Stimulated activated naive B cell treated with anti-CD40 and anti-IgM and Interleukin-4, amounts not matched to agents 10 μg/mL and 1 μg/mL and 100 μg/mL, for 72 hours (primary cell): ENCODE results near the gene WLS.
A peak's percentile ranks its signal among the peaks of the same experiment; 100 is the strongest.
"Not testable (repeated sequence)": the region's sequence is repeated elsewhere in the genome, so short reads cannot be mapped to it uniquely, and the experiment has no call there.

Experiments used
- ATAC-seq, 2 donors: fragments of 150-1000 bp; cut with Tn5 transposase; replicated peaks; 2 replicates each; pipeline ENCODE4 v1.10.0; 2021; ENCODE audit warnings: moderate library complexity in 1 of 2
- DNase-seq: peaks from one replicate; pipeline ENCODE4 v3.0.0; 2021
- H3K27ac Mint-ChIP-seq: one replicate; pipeline ENCODE4 v1.8.0; 2022; ENCODE audit warnings: mild to moderate bottlenecking, mixed read lengths
- H3K27me3 Mint-ChIP-seq, 2 donors: one replicate each; pipeline ENCODE4 v1.8.0; 2022; ENCODE audit warnings: mixed read lengths in 2 of 2
- H3K36me3 Mint-ChIP-seq, 2 donors: one replicate each; pipeline ENCODE4 v1.8.0; 2022; ENCODE audit warnings: mixed read lengths in 2 of 2, mild to moderate bottlenecking in 1 of 2
- H3K4me1 Mint-ChIP-seq, 2 donors: one replicate each; pipeline ENCODE4 v1.8.0; 2022; ENCODE audit warnings: mixed read lengths in 2 of 2, mild to moderate bottlenecking in 1 of 2
- H3K4me3 Mint-ChIP-seq, 2 donors: one replicate each; pipeline ENCODE4 v1.8.0; 2022; ENCODE audit warnings: mild to moderate bottlenecking in 2 of 2, mixed read lengths in 2 of 2, moderate library complexity in 1 of 2
- H3K9me3 Mint-ChIP-seq, 2 donors: one replicate each; pipeline ENCODE4 v1.8.0; 2022; ENCODE audit warnings: mixed read lengths in 2 of 2, mild to moderate bottlenecking in 1 of 2

Gene WLS

DNA sequence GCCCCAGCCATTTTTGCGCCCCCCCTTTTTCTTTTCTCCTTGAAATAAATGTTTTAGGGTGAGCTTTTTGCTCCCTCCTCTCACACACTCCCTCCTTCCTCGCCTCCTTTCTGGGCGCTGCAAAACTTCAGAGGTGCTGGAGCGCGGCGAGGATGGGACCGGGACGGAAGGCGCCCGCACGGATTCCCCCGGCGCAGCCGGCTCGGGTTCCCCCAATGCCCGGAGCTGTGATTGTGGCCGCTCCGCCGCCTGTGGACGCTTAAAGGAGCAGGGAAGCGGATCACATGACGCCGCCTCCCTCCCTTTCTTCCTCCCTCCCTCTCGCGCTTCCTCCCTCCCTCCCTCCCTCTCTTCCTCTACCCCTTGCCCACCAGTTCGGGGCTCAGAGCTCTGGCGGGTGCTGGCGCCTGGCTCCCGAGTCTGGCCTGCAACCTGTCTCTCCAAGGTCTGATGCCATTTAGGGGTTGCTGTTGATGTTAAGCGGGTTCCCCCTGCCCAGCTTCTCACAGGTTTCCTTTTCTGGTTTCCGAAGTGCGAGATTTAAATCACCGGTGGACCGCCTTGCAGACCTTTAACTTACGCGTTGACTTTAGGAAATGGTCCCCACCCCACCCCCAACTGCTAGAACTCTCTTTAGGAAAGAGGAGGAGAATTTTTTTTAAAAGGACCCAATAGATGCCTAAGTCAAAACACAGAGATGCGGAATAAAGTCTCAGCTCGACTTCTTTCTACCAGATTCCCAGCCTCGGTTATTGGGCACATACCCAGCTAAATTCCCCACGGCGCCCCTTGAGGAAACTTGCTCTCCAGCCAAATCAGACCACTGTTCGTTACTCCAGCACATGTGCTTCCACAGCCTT lies at the start of gene WLS:
Gene WLS (minus strand): TSS at position 235 of the 860 bp plus-strand sequence. CDS start 224 bp downstream, at position 11.
- peaks cover 50 to 77% of the 10 kb centered on the region in 2 donors for H3K27me3 Mint-ChIP-seq
- no peak for DNase-seq

DNA sequence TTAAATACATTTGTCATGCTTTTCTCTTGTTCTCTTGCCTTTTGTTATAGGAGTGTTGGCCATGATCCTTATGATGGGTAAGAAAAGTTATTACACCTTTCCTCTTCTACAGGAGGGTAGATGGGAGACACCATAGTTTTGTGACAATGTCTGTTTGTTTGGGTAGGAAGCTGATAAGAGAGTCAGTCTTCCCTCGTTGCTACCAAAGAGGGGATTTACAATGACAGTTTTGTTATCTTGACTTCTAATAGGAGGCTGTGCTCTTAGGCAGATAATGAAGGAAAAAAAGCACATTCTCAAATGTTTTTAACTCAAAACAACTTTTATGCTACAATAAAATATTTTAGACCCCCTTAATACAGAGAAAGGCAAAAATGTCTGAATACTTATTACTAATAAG lies 48.0 kb upstream of the WLS start:
- no peak for DNase-seq
- Mint-ChIP-seq H3K9me3 (peaks cover 0 to 3% of the 10 kb centered on the region in 2 donors), H3K36me3 (no peaks in the 10 kb centered on the region), H3K4me1 (no peaks in the 10 kb centered on the region), H3K4me3 (no peak overlapping the region), H3K27me3 (peaks cover 8 to 9% of the 10 kb centered on the region in 2 donors), H3K27ac (no peak overlapping the region)
- no peak for ATAC-seq

More for the DNA sequence above, at the start of gene WLS:
- Mint-ChIP-seq H3K27ac (no peak within 1 kb of the TSS), H3K4me3 (peak within 1 kb of the TSS; percentile 78 to 84), H3K9me3 (no peaks in the 10 kb centered on the region), H3K4me1 (peaks cover 18 to 24% of the 10 kb centered on the region in 2 donors), H3K36me3 (no peaks in the 10 kb centered on the region)
- ATAC-seq = peak; percentile 12 to 38

- H3K36me3 Mint-ChIP-seq = no peaks in the 10 kb centered on the region
- peaks cover 0 to 3% of the 10 kb centered on the region in 2 donors for H3K9me3 Mint-ChIP-seq
- DNase-seq = no peak
- H3K27me3 Mint-ChIP-seq = peaks cover 4 to 9% of the 10 kb centered on the region in 2 donors
- H3K4me3 Mint-ChIP-seq = no peak overlapping the region
- no peaks in the 10 kb centered on the region for H3K4me1 Mint-ChIP-seq
- no peak overlapping the region for H3K27ac Mint-ChIP-seq
- ATAC-seq = no peak
These were observed 47.5 kb upstream of the WLS start for GRCh38 chr1:68279846-68280245.

DNA sequence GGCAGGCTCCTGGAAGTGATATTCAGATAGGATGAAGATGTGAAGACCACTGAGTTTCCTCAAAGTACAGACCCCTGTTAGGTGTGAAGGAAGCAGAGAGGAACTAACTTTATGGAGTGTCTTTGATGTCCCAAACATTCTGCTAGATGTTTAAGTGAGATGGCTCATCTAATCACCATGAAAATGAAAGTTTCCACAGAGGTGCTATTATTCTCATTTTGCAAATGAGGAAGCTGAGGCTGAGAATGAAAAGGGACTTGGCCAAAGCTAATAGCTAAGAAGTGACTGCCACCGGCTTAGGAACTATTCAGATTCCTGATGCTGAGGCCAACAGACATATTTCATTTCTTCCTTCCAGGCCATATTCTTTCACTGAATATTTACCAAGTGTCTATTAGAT lies 45.9 kb upstream of the WLS start:
- Mint-ChIP-seq H3K4me1 (no peaks in the 10 kb centered on the region), H3K36me3 (no peaks in the 10 kb centered on the region), H3K27ac (no peak overlapping the region), H3K4me3 (no peak overlapping the region), H3K9me3 (peaks cover 0 to 3% of the 10 kb centered on the region in 2 donors), H3K27me3 (peaks cover 4 to 9% of the 10 kb centered on the region in 2 donors)
- ATAC-seq (no peak), DNase-seq (no peak)

DNA sequence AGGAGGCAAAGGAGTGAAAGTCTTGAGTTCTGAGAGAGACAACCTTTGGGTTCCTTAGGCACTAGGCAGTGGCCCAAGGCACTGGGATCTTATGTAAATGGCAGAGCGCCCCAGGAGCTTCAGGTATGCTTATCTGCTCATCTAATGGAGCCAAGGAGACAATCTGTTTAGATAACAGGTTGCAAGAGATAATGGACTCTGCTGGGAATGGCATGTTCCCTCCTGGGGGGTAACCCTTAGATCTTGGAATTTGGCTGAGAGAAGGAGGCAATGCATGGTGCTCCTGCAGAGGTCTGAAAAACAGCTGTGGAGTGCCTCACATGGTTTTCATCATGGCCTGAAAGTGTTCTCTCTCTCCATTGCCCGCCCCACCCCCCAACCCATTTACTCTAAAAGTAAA lies 44.1 kb upstream of the WLS start:
- ATAC-seq = no peak
- Mint-ChIP-seq H3K36me3 (no peaks in the 10 kb centered on the region), H3K27ac (no peak overlapping the region), H3K27me3 (no peaks in the 10 kb centered on the region), H3K4me1 (no peaks in the 10 kb centered on the region), H3K4me3 (no peak overlapping the region), H3K9me3 (no peaks in the 10 kb centered on the region)
- DNase-seq = no peak

DNA sequence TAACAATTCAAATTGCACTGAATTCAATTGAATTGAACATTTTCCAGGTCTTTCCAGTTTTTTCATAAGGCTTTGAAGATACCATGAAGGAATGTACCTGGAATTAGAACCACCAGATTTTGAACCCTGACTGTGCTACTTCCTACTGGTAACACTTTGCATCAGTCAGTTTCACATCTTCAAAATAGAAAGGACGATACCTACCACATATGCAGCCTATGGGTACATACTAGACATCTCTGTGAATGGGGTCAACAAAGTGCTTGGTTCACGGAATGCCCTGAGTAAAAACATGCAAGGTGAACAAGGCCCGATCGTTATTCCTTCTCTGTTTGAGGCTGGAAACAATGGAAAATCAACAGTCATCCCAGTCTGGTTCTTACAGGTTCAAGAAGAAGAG lies 41.2 kb upstream of the WLS start:
- no peaks in the 10 kb centered on the region for H3K27me3 Mint-ChIP-seq
- H3K36me3 Mint-ChIP-seq = no peaks in the 10 kb centered on the region
- no peaks in the 10 kb centered on the region for H3K9me3 Mint-ChIP-seq
- no peak overlapping the region for H3K4me3 Mint-ChIP-seq
- no peaks in the 10 kb centered on the region for H3K4me1 Mint-ChIP-seq
- H3K27ac Mint-ChIP-seq = no peak overlapping the region
- no peak for ATAC-seq
- no peak for DNase-seq

GRCh38 chr1:68271596-68271995 lies 39.3 kb upstream of the WLS start:
- Mint-ChIP-seq H3K4me3 (no peak overlapping the region), H3K27me3 (no peaks in the 10 kb centered on the region), H3K27ac (no peak overlapping the region), H3K9me3 (no peaks in the 10 kb centered on the region), H3K36me3 (no peaks in the 10 kb centered on the region), H3K4me1 (no peaks in the 10 kb centered on the region)
- DNase-seq (no peak), ATAC-seq (no peak)

DNA sequence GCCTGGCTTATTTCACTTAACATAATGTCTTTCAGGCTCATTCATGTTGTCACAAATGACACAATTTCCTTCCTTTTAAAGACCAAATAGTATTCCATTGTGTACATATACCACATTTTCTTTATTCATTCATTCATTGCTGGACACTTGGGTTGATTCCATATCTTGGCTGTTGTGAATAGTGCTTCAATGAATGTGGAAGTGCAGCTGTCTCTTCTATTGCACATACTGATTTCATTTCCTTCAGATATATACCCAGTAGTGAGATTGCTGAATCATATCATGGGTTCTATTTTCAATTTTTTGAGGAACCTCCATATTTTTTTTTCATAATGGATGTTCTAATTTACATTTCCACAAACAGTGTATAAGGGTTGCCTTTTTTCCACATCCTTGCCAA lies 38.6 kb upstream of the WLS start:
- Mint-ChIP-seq H3K9me3 (no peaks in the 10 kb centered on the region), H3K36me3 (no peaks in the 10 kb centered on the region), H3K4me3 (no peak overlapping the region), H3K27ac (no peak overlapping the region), H3K4me1 (no peaks in the 10 kb centered on the region), H3K27me3 (no peaks in the 10 kb centered on the region)
- no peak for ATAC-seq
- DNase-seq = no peak

- Mint-ChIP-seq H3K4me1 (no peaks in the 10 kb centered on the region), H3K27me3 (peaks cover 0 to 1% of the 10 kb centered on the region in 2 donors)
These were observed 37.5 kb upstream of the WLS start for GRCh38 chr1:68269637-68270430.

GRCh38 chr1:68268896-68269483 lies 36.7 kb upstream of the WLS start:
- Mint-ChIP-seq H3K4me3 (no peak overlapping the region), H3K4me1 (no peaks in the 10 kb centered on the region), H3K27me3 (peaks cover 0 to 9% of the 10 kb centered on the region in 2 donors), H3K9me3 (no peaks in the 10 kb centered on the region), H3K27ac (no peak overlapping the region), H3K36me3 (no peaks in the 10 kb centered on the region)
- ATAC-seq (no peak), DNase-seq (no peak)

More at GRCh38 chr1:68269637-68270430, 37.5 kb upstream of the WLS start:
- no peak overlapping the region for H3K27ac Mint-ChIP-seq
- H3K4me3 Mint-ChIP-seq = no peak overlapping the region
- no peaks in the 10 kb centered on the region for H3K36me3 Mint-ChIP-seq
- ATAC-seq (no peak), DNase-seq (no peak)
- H3K9me3 Mint-ChIP-seq = no peaks in the 10 kb centered on the region

DNA sequence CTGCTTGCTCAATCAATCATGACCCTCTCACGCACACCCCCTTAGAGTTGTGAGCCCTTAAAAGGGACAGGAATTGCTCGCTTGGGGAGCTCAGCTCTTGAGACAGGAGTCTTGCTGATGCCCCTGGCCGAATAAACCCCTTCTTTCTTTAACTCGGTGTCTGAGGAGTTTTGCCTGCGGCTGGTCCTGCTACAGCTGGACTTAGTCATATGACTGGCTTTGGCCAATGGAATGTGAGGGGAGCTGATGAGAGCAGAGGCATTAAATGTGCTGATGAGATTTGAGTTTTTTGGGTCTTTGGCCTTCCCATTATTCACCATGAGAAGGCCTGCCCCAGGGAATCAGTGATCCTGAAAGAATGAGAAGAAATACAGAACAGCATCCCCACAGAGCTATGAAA lies 24.5 kb upstream of the WLS start:
- H3K27me3 Mint-ChIP-seq, H3K36me3 Mint-ChIP-seq, H3K4me3 Mint-ChIP-seq, ATAC-seq, H3K4me1 Mint-ChIP-seq, H3K9me3 Mint-ChIP-seq, H3K27ac Mint-ChIP-seq, DNase-seq: not testable (repeated sequence)

DNA sequence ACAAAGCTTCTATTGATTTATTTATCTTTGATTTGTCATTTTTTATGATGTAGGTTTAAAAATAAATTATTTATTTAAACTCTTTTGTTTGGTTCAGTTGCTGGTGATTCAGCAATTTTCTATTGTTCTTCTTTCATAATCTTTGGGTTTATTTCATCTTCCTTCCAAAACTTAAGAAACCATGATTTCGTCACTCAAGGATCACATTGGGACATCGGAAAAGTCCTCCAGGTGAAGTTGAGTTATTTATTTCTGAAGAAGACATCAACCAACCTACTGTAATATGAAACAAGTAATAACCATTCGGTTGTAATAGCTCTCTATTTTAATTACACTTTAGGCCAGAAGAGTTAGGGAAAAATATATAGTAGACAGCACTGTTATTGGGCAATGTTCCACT lies 23.0 kb upstream of the WLS start:
- DNase-seq = no peak
- peaks cover 0 to 3% of the 10 kb centered on the region in 2 donors for H3K9me3 Mint-ChIP-seq
- H3K27me3 Mint-ChIP-seq = peaks cover 0 to 4% of the 10 kb centered on the region in 2 donors
- H3K27ac Mint-ChIP-seq = no peak overlapping the region
- H3K4me1 Mint-ChIP-seq = no peaks in the 10 kb centered on the region
- no peak for ATAC-seq
- no peaks in the 10 kb centered on the region for H3K36me3 Mint-ChIP-seq
- H3K4me3 Mint-ChIP-seq = no peak overlapping the region

DNA sequence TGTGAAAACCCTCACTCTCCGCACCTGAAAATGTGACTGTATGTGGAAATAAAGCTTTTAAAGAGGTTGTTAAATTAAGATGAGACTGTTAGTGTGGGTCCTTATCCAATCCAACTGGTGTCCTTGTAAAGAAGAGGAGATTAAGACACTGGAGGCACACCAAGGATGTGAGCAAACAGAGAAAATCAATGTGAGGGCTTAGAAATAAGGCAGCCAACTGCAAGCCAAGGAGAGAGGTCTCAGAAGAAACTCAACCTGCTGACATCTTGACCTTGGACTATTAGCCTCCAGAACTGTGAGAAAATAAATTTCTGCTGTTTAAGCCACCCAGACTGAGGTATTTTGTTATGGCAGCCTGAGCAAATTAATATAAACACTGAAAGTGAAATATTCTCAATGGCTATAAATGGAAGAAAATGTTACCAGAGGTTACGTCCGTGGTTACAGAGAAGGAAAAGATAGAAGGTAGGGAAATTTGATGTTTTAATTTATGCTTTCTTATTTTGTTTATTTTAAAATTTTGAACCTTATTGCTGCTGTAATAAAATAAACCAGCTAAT lies 22.4 kb upstream of the WLS start:
- Mint-ChIP-seq H3K27me3 (peaks cover 0 to 4% of the 10 kb centered on the region in 2 donors), H3K9me3 (peaks cover 0 to 3% of the 10 kb centered on the region in 2 donors), H3K36me3 (no peaks in the 10 kb centered on the region), H3K4me3 (no peak overlapping the region), H3K4me1 (no peaks in the 10 kb centered on the region), H3K27ac (no peak overlapping the region)
- ATAC-seq (no peak), DNase-seq (no peak)

DNA sequence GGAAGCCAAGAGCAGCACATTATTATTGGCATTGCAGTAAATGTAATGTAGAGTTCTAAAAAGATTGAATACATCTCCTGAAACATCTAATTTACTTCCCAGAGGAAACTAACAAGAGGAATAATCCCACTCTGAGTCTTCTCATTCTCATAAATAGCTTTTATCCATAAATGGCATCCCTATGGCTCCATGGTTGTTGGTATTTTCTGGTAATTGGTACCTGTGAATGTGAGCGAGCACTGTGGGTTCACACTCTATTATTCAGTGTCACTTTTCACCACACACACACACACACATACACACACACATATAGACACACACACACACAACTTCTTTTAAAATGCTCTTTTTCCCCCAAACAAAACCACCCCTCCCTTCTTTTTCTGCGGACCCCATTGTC lies 4.7 kb upstream of the WLS start:
- Mint-ChIP-seq H3K4me1 (peaks cover 8 to 13% of the 10 kb centered on the region in 2 donors), H3K27ac (no peak overlapping the region), H3K36me3 (no peaks in the 10 kb centered on the region), H3K9me3 (no peaks in the 10 kb centered on the region), H3K27me3 (peaks cover 28 to 48% of the 10 kb centered on the region in 2 donors), H3K4me3 (no peak overlapping the region)
- ATAC-seq (no peak), DNase-seq (no peak)
